Measurements from ENCODE around the gene ST6GALNAC2. TPM values are rescaled to one million over a fixed set of nuclear protein-coding genes. Genes with fewer than 3 reads are reported as not detected.

The ST6GALNAC2 gene
- total and polyA plus RNA-seq, 10 of the 15 experiments (the other 5 are each of a cell fraction or from before 2014, with no cell fraction given): 0.08 to 0.41 (median 0.23) TPM; not detected in 6

DNA sequence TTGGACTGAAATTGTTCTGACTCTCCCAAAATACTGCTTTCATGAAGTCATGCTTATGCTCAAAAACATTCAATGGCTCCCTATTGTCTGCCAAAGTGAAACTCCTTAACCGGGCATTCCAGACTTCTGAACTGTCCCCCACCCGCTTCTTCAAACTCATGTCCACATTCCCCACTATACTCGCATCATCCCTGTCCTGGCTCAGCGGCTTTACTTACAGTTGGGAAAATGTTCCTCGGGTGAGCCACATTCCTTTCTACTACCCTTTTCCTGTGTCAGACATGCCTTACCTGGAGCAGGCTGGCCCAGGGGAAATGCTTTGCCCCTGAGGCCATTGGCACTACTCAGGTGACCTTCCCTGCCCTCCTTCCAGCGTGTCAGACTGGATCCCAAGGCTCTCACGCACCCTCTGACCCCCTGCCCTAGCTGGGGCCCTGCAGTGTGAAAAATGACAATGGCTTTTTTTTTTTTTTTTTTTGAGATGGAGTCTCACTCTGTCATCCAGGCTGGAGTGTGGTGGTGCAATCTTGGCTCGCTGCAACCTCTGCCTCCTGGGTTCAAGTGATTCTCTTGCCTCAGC is 53.5 kb downstream of the ST6GALNAC2 start:
- Histone ChIP-seq H3K79me2 (ENCODE audit: control insufficient read depth, insufficient read depth, low read length) (no peaks in the 10 kb centered on the region), H4K20me1 (ENCODE audit: control insufficient read depth, insufficient read depth) (no peaks in the 10 kb centered on the region), H3K27me3 (replicated peaks in 1 of 2; ENCODE audit: control insufficient read depth in 2 of 2, insufficient read depth in 2 of 2, low read length in 1 of 2) (peaks cover 4 to 5% of the 10 kb centered on the region in 2 experiments), H3K9ac (ENCODE audit: control insufficient read depth, insufficient read depth, low read length) (no peak overlapping the region), H3K4me2 (ENCODE audit: control insufficient read depth, insufficient read depth) (no peak overlapping the region), H3K36me3 (ENCODE audit: control insufficient read depth in 2 of 2, insufficient read depth in 2 of 2, low read length in 1 of 2) (no peaks in the 10 kb centered on the region), H3K27ac (ENCODE audit: control insufficient read depth, insufficient read depth) (no peak overlapping the region), H3K9me3 (replicated peaks; ENCODE audit: control insufficient read depth, insufficient read depth, low read length) (no peaks in the 10 kb centered on the region), H3K4me1 (ENCODE audit: control insufficient read depth, insufficient read depth, low read length) (peaks cover 11% of the 10 kb centered on the region), H2AFZ (ENCODE audit: control insufficient read depth, low read depth, low read length) (no peak overlapping the region), H3K4me3 (no peak overlapping the region)
- DNase-seq (ENCODE audit: low read depth, low spot score): no peak
- RAD21 ChIA-PET (ENCODE audit: unreplicated experiment): no interaction called here
- no peak for ATAC-seq
- in situ Hi-C loops (cut with MboI) (no loop called here), intact Hi-C loops (cut with micrococcal nuclease; ENCODE audit: unreplicated experiment) (no loop called here)
- POLR2A ChIA-PET: no interaction called here
- no TSS peak for BruUV-seq (replicated peaks)
- SMC1A ChIA-PET (ENCODE audit: uncharacterized antibody, unreplicated experiment): interaction anchor here (1.3 kb wide), 1 partner anchor 9 kb away, joined by 3 read pairs; no protein-coding TSS in a partner anchor
- TF ChIP-seq CHD2 (IDR thresholded peaks at IDR 0.05; ENCODE audit: borderline replicate concordance, low read depth, low read length) (no peak), EZH2 (IDR thresholded peaks at IDR 0.05; ENCODE audit: borderline replicate concordance, control insufficient read depth, low read depth, low read length) (no peak), CHD1 (IDR thresholded peaks at IDR 0.05; ENCODE audit: low read depth, low read length) (no peak), ZNF24 (IDR thresholded peaks at IDR 0.05) (no peak), BHLHE40 (IDR thresholded peaks at IDR 0.05; ENCODE audit: borderline replicate concordance in 1 of 2, low read depth in 2 of 2, low read length in 1 of 2) (no peak), BACH1 (IDR thresholded peaks at IDR 0.05; ENCODE audit: borderline replicate concordance) (no peak), RUNX3 (IDR thresholded peaks at IDR 0.05; ENCODE audit: low read length) (no peak)
- TF ChIP-seq, protein P1, sequence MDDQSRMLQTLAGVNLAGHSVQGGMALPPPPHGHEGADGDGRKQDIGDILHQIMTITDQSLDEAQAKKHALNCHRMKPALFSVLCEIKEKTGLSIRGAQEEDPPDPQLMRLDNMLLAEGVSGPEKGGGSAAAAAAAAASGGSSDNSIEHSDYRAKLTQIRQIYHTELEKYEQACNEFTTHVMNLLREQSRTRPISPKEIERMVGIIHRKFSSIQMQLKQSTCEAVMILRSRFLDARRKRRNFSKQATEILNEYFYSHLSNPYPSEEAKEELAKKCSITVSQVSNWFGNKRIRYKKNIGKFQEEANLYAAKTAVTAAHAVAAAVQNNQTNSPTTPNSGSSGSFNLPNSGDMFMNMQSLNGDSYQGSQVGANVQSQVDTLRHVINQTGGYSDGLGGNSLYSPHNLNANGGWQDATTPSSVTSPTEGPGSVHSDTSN (IDR thresholded peaks at IDR 0.05; ENCODE audit: insufficient replicate concordance, low read depth, low read length): no peak
- TF ChIP-seq, protein P2, sequence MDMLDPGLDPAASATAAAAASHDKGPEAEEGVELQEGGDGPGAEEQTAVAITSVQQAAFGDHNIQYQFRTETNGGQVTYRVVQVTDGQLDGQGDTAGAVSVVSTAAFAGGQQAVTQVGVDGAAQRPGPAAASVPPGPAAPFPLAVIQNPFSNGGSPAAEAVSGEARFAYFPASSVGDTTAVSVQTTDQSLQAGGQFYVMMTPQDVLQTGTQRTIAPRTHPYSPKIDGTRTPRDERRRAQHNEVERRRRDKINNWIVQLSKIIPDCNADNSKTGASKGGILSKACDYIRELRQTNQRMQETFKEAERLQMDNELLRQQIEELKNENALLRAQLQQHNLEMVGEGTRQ (IDR thresholded peaks at IDR 0.05; ENCODE audit: borderline replicate concordance, low read depth, low read length): no peak
- CTCF ChIA-PET: no interaction called here
- FAIRE-seq: no peak
- 60% methylated on average over 8 of the region's 8 CpGs for WGBS (ENCODE audit: insufficient coverage, insufficient replicate concordance, low lambda C conversion rate, missing lambda C conversion rate)

Data from GM12878 (cell line).